Measurements from ENCODE around the gene ZIC2. TPM values are rescaled to one million over a fixed set of nuclear protein-coding genes. Genes with fewer than 3 reads are reported as not detected.
"Not testable (repeated sequence)": the region's sequence is repeated elsewhere in the genome, so short reads cannot be mapped to it uniquely, and the experiment has no call there.

Gene ZIC2
- total RNA-seq, 2 experiments from 2014 or later: not detected

DNA sequence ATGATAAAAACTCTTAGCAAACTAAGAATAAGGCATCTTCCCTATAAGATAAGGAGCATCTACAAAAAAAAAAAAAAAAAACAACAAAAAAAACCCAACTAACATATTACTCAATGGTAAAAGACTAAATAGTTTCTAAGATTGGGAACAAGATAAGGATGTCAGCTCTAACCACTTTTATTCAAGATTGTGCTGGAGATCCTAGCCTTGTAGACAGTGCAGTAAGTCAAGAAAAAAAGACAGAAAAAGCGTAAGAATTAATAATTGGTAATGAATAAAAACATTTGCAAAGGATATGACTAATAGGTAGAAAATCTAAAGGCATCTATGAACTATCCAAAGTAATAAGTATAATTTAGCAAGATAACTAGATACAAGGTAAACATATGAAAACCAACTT lies 33.0 kb downstream of the ZIC2 start:
- peaks cover 22% of the 10 kb centered on the region for H3K27me3 Mint-ChIP-seq
- peaks cover 2% of the 10 kb centered on the region for H3K9me3 Mint-ChIP-seq
- POLR2A ChIA-PET: interaction anchor here (0.7 kb wide), 1 partner anchor 115 kb away, joined by 4 read pairs; no protein-coding TSS in a partner anchor
- H3K4me3 Mint-ChIP-seq: no peak overlapping the region
- H3K4me1 Mint-ChIP-seq: peaks cover 1% of the 10 kb centered on the region
- no peaks in the 10 kb centered on the region for H3K36me3 Mint-ChIP-seq
- H3K27ac Mint-ChIP-seq: no peak overlapping the region
- DNase-seq (no peak), ATAC-seq (ENCODE audit: low read depth) (no peak)

DNA sequence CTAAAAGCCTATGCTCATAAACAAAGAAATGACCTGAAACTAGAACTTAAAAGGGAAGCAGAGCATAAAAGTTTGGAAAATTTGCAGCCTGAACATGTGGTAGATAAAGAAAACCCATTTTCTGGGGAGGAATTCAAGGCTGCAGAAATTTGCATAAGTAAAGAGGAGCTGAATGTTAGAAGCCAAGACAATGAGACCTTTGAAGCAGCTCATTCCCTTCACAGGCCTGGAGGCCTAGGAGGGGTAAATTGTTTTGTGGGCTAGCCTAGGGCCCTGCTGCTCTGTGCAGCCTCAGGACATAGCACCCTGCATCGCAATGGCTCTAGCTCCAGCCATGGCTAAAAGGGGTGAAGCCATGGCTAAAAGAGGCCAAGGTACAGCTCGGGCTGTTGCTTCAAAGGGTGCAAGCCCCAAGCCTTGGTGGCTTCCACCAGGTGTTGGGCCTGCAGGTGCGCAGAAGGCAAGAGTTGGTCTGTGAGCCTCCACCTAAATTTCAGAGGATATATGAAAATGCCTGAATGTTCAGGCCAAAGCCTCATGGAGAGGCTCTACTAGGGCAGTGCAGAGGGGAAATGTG lies 38.3 kb downstream of the ZIC2 start:
- Mint-ChIP-seq H3K36me3 (no peaks in the 10 kb centered on the region), H3K9me3 (no peaks in the 10 kb centered on the region), H3K27me3 (peaks cover 5% of the 10 kb centered on the region), H3K27ac (no peak overlapping the region), H3K4me3 (no peak overlapping the region), H3K4me1 (peaks cover 1% of the 10 kb centered on the region)
- DNase-seq: no peak
- no peak for ATAC-seq (ENCODE audit: low read depth)
- POLR2A ChIA-PET: no interaction called here

DNA sequence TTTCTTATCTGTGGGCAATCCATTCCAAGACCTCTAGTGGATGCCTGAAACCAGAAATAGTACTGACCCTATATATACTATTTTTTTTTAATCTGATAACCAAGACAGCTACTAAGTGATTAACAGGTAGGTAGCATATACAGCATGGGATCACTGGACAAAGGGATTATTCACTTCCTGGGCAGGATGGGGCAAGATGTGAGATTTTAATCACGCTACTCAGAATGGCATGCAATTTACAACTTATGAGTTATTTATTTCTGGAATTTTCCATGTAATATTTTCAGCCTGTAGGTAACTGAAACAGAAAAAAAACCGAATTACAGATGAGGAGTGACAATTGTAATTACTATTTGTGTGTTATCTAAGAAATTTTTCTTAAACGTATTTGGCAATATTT lies 41.2 kb downstream of the ZIC2 start:
- DNase-seq (no peak), ATAC-seq (ENCODE audit: low read depth) (no peak)
- Mint-ChIP-seq H3K36me3 (no peaks in the 10 kb centered on the region), H3K9me3 (no peaks in the 10 kb centered on the region), H3K4me1 (no peaks in the 10 kb centered on the region), H3K27me3 (no peaks in the 10 kb centered on the region), H3K4me3 (no peak overlapping the region), H3K27ac (no peak overlapping the region)
- POLR2A ChIA-PET: no interaction called here

DNA sequence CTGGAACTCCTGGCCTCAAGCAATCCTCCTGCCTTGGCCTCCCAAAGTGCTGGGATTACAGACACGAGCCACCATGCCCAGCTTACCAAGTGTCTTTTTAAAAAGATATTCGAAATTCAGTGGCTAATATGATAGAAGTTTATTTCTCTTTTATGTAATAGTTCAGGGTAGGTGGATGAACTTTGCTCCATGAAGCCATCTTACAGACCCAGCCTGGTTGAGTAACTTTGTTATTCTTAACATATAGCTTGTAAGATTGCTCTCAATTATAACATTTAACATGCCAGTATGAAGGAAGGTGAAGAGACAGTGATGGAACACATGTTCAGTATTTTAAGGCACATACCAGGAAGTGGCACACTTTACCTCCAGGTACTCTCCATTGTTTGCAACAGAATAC lies 42.4 kb downstream of the ZIC2 start:
- Mint-ChIP-seq H3K27ac (no peak overlapping the region), H3K4me1 (no peaks in the 10 kb centered on the region), H3K9me3 (no peaks in the 10 kb centered on the region), H3K36me3 (no peaks in the 10 kb centered on the region), H3K4me3 (no peak overlapping the region), H3K27me3 (no peaks in the 10 kb centered on the region)
- DNase-seq (no peak), ATAC-seq (ENCODE audit: low read depth) (no peak)
- POLR2A ChIA-PET: no interaction called here

DNA sequence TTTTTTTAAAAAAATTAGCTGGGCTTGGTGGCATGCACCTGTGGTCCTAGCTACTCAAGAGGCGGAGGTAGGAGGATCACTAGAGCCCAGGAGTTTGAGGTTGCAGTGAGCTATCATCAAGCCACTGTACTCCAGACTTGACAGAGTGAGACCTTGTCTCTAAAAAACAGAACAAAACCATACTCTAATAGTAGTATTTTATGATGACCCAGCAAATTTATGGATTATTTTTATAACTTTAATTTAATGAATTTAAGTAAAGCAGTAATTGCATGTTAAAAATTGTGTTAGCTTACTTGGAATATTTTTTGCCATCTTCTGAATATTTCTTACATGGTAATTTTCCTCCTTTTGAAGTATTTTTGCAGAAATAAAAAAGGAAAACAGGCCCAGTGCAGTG lies 48.3 kb downstream of the ZIC2 start:
- POLR2A ChIA-PET: no interaction called here
- H3K27ac Mint-ChIP-seq: no peak overlapping the region
- H3K4me1 Mint-ChIP-seq: no peaks in the 10 kb centered on the region
- ATAC-seq (ENCODE audit: low read depth) (no peak), DNase-seq (no peak)
- H3K27me3 Mint-ChIP-seq: peaks cover 4% of the 10 kb centered on the region
- H3K9me3 Mint-ChIP-seq: no peaks in the 10 kb centered on the region
- H3K4me3 Mint-ChIP-seq: no peak overlapping the region
- no peaks in the 10 kb centered on the region for H3K36me3 Mint-ChIP-seq

DNA sequence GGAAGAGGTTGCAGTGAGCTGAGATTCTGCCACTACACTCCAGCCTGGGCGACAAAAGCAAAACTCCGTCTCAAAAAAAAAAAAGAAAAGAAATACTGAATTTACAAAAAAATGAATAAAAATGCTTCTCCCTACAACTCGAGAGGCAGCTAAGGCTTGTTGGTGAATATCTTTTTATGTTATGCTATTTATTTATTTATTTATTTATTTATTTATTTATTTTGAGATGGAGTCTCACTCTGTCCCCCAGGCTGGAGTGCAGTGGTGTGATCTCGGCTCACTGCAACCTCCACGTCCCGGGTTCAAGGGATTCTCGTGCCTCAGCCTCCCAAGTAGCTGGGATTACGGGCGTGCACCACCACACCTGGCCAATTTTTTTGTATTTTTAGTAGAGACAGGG lies 51.1 kb downstream of the ZIC2 start:
- H3K27ac Mint-ChIP-seq; H3K36me3 Mint-ChIP-seq; H3K4me3 Mint-ChIP-seq; H3K4me1 Mint-ChIP-seq; H3K9me3 Mint-ChIP-seq; POLR2A ChIA-PET; H3K27me3 Mint-ChIP-seq; DNase-seq; ATAC-seq (ENCODE audit: low read depth): not testable (repeated sequence)

DNA sequence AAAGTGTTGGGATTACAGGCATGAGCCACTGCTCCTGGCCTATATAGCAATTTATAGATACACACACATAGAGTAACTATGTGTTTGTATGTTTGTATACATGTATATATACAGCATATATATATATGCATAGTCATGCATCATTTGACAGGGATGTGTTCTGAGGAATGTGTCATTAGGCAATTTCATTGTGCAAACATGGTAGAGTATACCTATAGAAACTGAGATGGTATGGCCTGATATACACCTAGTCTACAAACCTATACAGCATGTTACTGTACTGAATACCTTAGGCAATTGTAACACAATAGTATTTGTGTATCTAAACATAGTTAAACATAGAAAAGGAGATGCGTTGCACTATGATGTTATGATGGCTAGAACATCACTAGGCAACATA lies 54.4 kb downstream of the ZIC2 start:
- Mint-ChIP-seq H3K27ac (no peak overlapping the region), H3K9me3 (no peaks in the 10 kb centered on the region), H3K4me3 (no peak overlapping the region), H3K4me1 (no peaks in the 10 kb centered on the region), H3K36me3 (no peaks in the 10 kb centered on the region), H3K27me3 (peaks cover 3% of the 10 kb centered on the region)
- DNase-seq (no peak), ATAC-seq (ENCODE audit: low read depth) (no peak)
- POLR2A ChIA-PET: no interaction called here

Other genes starting within 250 kb of the ZIC2 start
- gene ZIC5, start 10.0 kb upstream of the ZIC2 start, total RNA-seq: not detected
- gene PCCA, start 107.3 kb downstream of the ZIC2 start, total RNA-seq: 10 to 100 TPM; 14.5 to 16.5 TPM